Karpas-422 (cell line): ENCODE measurements around the gene YAP1. TPM values are rescaled to one million over a fixed set of nuclear protein-coding genes. Genes with fewer than 3 reads are reported as not detected.

Experiments
- DNase-seq: peaks from one replicate; pipeline ENCODE4 v3.0.0-alpha.2; 2015
- H2AFZ ChIP-seq: fragments of 200-600 bp; sonication (generic); 2 replicates; pipeline ENCODE4 v1.6.1; 2014; ENCODE audit warnings: antibody characterized with exemption, low read length, mixed read lengths
- H3K27ac ChIP-seq: fragments of 200-600 bp; sonication (generic); 2 replicates; pipeline ENCODE4 v1.5.1; 2014; ENCODE audit warnings: mild to moderate bottlenecking, low read length, moderate library complexity
- H3K27me3 ChIP-seq: fragments of 200-600 bp; sonication (generic); 2 replicates; pipeline ENCODE4 v1.6.1; 2014; ENCODE audit warnings: low read length, mixed read lengths
- H3K36me3 ChIP-seq: fragments of 200-600 bp; sonication (generic); 2 replicates; pipeline ENCODE4 v1.6.1; 2014; ENCODE audit warnings: low read length, mixed read lengths; ENCODE audit not compliant: insufficient read depth
- H3K4me1 ChIP-seq: fragments of 200-600 bp; sonication (generic); 2 replicates; pipeline ENCODE4 v1.6.1; 2014; ENCODE audit warnings: mild to moderate bottlenecking, low read length, mixed read lengths
- H3K4me2 ChIP-seq: fragments of 200-600 bp; sonication (generic); 2 replicates; pipeline ENCODE4 v1.6.1; 2014; ENCODE audit warnings: low read length, low read depth, mild to moderate bottlenecking; ENCODE audit not compliant: poor library complexity, severe bottlenecking
- H3K4me3 ChIP-seq: fragments of 200-600 bp; sonication (generic); 2 replicates; pipeline ENCODE4 v1.5.1; 2014; ENCODE audit warnings: mild to moderate bottlenecking, antibody characterized with exemption, low read length, mixed read lengths
- H3K79me2 ChIP-seq: fragments of 200-600 bp; sonication (generic); 2 replicates; pipeline ENCODE4 v1.6.1; 2014; ENCODE audit warnings: mild to moderate bottlenecking, low read length, mixed read lengths
- H3K9ac ChIP-seq: fragments of 200-600 bp; sonication (generic); 2 replicates; pipeline ENCODE4 v1.6.0; 2014; ENCODE audit warnings: low read length
- H3K9me2 ChIP-seq: fragments of 200-600 bp; sonication (generic), shearing (Covaris generic); replicated peaks from 2 replicates; pipeline ENCODE4 v1.6.0; 2014; ENCODE audit warnings: mild to moderate bottlenecking, low read length, moderate library complexity; ENCODE audit not compliant: insufficient read depth
- H3K9me3 ChIP-seq: fragments of 300-700, 200-600 bp; sonication (generic); 2 replicates; pipeline ENCODE4 v1.6.1; 2014; ENCODE audit warnings: low read length, mixed read lengths
- H4K20me1 ChIP-seq: fragments of 200-600 bp; sonication (generic); 2 replicates; pipeline ENCODE4 v1.6.1; 2014; ENCODE audit warnings: mild to moderate bottlenecking, antibody characterized with exemption, low read length, low read depth; ENCODE audit not compliant: insufficient read depth
- total RNA-seq: library from RNA; depleted of rRNA; stranded (reverse); fragments of >200 nt; shearing (Covaris generic); gene quantifications from 2 replicates; pipeline ENCODE4 v1.2.3, GENCODE V29; 2014; ENCODE audit warnings: low replicate concordance

The YAP1 gene
- total RNA-seq, 1 experiment from 2014 or later, result not detected

- Histone ChIP-seq H3K27me3 (no peaks in the 10 kb centered on the region; the same call in 1 of the 2 replicates), H3K4me1 (no peaks in the 10 kb centered on the region), H3K9me3 (no peaks in the 10 kb centered on the region), H3K79me2 (no peaks in the 10 kb centered on the region), H3K36me3 (no peaks in the 10 kb centered on the region), H4K20me1 (no peaks in the 10 kb centered on the region), H3K9me2 (no peaks in the 10 kb centered on the region), H2AFZ (no peak overlapping the region), H3K9ac (no peak overlapping the region), H3K27ac (no peak overlapping the region), H3K4me2 (no peak overlapping the region), H3K4me3 (no peak overlapping the region)
- DNase-seq, result no peak
Observed at GRCh38 chr11:102201776-102202175, 91.5 kb downstream of the YAP1 start.

GRCh38 chr11:102202972-102203371 is 92.7 kb downstream of the YAP1 start:
- Histone ChIP-seq H4K20me1 (no peaks in the 10 kb centered on the region), H3K4me3 (no peak overlapping the region), H3K27ac (no peak overlapping the region), H2AFZ (no peak overlapping the region), H3K9ac (no peak overlapping the region), H3K79me2 (no peaks in the 10 kb centered on the region), H3K27me3 (no peaks in the 10 kb centered on the region; the same call in 1 of the 2 replicates), H3K4me2 (no peak overlapping the region), H3K9me3 (no peaks in the 10 kb centered on the region), H3K36me3 (no peaks in the 10 kb centered on the region), H3K4me1 (no peaks in the 10 kb centered on the region), H3K9me2 (no peaks in the 10 kb centered on the region)
- no peak for DNase-seq

GRCh38 chr11:102204174-102204573 is 93.9 kb downstream of the YAP1 start:
- Histone ChIP-seq H2AFZ (no peak overlapping the region), H4K20me1 (no peaks in the 10 kb centered on the region), H3K27me3 (no peaks in the 10 kb centered on the region; the same call in 1 of the 2 replicates), H3K4me2 (no peak overlapping the region), H3K9ac (no peak overlapping the region), H3K4me3 (no peak overlapping the region), H3K79me2 (no peaks in the 10 kb centered on the region), H3K9me3 (no peaks in the 10 kb centered on the region), H3K27ac (no peak overlapping the region), H3K36me3 (no peaks in the 10 kb centered on the region), H3K9me2 (no peaks in the 10 kb centered on the region), H3K4me1 (no peaks in the 10 kb centered on the region)
- DNase-seq, result no peak

DNA sequence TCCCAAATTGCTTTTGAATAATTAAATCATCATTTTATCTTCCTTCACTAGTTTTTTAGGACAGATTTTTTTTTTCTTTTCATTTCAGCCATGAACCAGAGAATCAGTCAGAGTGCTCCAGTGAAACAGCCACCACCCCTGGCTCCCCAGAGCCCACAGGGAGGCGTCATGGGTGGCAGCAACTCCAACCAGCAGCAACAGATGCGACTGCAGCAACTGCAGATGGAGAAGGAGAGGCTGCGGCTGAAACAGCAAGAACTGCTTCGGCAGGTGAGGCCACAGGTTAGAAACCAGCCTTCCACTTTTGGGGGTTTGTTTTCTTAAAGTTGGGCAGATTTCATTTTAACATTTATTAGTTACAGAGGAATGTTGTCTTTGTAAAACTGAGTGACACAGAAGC is 95.6 kb downstream of the YAP1 start:
- Histone ChIP-seq H3K9me3 (no peaks in the 10 kb centered on the region), H3K27me3 (no peaks in the 10 kb centered on the region; the same call in 1 of the 2 replicates), H3K79me2 (no peaks in the 10 kb centered on the region), H3K27ac (no peak overlapping the region), H4K20me1 (no peaks in the 10 kb centered on the region), H3K4me3 (no peak overlapping the region), H3K9me2 (no peaks in the 10 kb centered on the region), H3K4me1 (no peaks in the 10 kb centered on the region), H2AFZ (no peak overlapping the region), H3K36me3 (no peaks in the 10 kb centered on the region), H3K4me2 (no peak overlapping the region), H3K9ac (no peak overlapping the region)
- DNase-seq, result no peak

DNA sequence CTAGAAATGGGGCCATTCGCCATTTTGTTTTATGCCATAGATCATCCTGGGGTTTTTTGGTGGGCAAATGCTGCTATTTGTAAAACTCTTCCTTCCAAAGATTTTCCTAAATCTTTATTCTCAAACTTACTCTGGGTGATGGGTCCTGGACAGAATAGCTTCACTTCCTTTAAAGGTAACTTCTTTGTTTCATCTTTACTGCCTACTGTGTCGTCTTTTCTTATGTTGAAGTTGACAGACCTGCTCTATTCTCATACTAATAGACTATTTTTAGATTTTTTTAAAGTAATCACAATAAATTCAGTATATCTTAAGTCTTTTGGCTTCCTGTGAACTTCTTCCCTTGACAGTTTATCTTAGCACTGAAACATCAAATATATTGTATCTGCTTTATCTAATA is 98.6 kb downstream of the YAP1 start:
- H3K4me2 ChIP-seq, result no peak overlapping the region
- no peaks in the 10 kb centered on the region; the same call in 1 of the 2 replicates for H3K27me3 ChIP-seq
- DNase-seq, result no peak
- no peaks in the 10 kb centered on the region for H4K20me1 ChIP-seq
- H2AFZ ChIP-seq, result no peak overlapping the region
- no peaks in the 10 kb centered on the region for H3K9me2 ChIP-seq
- no peaks in the 10 kb centered on the region for H3K9me3 ChIP-seq
- no peaks in the 10 kb centered on the region for H3K79me2 ChIP-seq
- no peaks in the 10 kb centered on the region for H3K4me1 ChIP-seq
- no peaks in the 10 kb centered on the region for H3K36me3 ChIP-seq
- H3K4me3 ChIP-seq, result no peak overlapping the region
- H3K9ac ChIP-seq, result no peak overlapping the region
- H3K27ac ChIP-seq, result no peak overlapping the region

DNA sequence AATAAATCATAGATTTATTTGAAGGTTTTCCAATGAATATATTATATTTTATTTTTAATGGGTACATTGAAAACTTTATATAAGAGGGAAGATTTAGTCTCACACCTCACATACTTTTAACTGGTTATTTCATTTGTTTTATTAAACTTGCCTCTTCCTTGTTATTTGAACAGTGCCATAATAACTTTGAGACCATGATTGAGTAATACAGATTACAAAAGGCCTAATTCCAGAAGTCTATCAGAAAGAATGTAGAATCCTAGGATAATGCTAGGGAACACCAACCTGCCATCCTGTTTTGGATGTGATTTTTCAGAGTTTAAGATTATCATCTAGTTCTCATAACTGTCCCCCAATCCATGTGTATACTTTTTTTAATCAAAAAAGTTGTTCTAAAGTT is 104.4 kb downstream of the YAP1 start:
- Histone ChIP-seq H3K4me3 (no peak overlapping the region), H3K36me3 (no peaks in the 10 kb centered on the region), H2AFZ (no peak overlapping the region), H3K27me3 (no peaks in the 10 kb centered on the region), H3K4me1 (no peaks in the 10 kb centered on the region), H3K79me2 (no peaks in the 10 kb centered on the region), H3K9me3 (no peaks in the 10 kb centered on the region), H3K4me2 (no peak overlapping the region), H3K9me2 (no peaks in the 10 kb centered on the region), H3K9ac (no peak overlapping the region), H4K20me1 (no peaks in the 10 kb centered on the region), H3K27ac (no peak overlapping the region)
- no peak for DNase-seq

DNA sequence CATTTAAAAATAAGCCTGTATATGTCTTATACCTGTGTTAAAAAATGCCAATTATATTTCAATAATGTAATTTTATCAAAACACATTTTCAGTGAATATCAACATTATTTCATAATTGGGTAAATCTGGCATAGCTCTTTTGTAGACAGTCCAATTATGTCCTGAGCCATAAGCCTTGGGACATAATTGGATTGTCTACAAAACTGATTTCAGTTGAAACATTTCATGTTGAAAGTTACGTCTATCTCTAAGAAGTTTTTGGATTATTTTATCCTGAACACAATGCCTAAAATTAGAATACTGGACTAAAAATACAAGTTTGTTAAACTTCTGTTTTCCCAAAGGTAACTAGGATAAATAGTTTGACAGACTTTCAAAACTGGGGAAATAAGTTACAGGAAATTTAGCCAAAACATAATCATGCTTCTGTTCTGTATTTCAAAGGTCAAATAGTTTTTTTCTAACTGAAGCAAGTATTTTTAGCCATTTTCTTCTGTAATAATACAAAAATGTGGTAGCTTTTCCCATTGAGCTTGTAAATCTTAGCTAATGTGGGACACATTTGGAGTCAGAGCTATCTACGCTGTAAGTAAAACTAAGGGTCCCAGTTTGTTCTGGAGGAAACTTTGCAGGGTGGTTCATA is 106.3 kb downstream of the YAP1 start:
- no peaks in the 10 kb centered on the region for H3K9me2 ChIP-seq
- H2AFZ ChIP-seq, result no peak overlapping the region
- H3K27ac ChIP-seq, result no peak overlapping the region
- H3K36me3 ChIP-seq, result no peaks in the 10 kb centered on the region
- no peak overlapping the region for H3K9ac ChIP-seq
- H3K4me1 ChIP-seq, result no peaks in the 10 kb centered on the region
- no peak overlapping the region for H3K4me2 ChIP-seq
- DNase-seq, result no peak
- H3K27me3 ChIP-seq, result no peaks in the 10 kb centered on the region
- H3K4me3 ChIP-seq, result no peak overlapping the region
- H3K9me3 ChIP-seq, result no peaks in the 10 kb centered on the region
- no peaks in the 10 kb centered on the region for H4K20me1 ChIP-seq
- H3K79me2 ChIP-seq, result no peaks in the 10 kb centered on the region

GRCh38 chr11:102220728-102221467 is 110.7 kb downstream of the YAP1 start:
- no peaks in the 10 kb centered on the region for H3K4me1 ChIP-seq
- no peak overlapping the region for H3K27ac ChIP-seq
- H3K9me3 ChIP-seq, result no peaks in the 10 kb centered on the region
- no peak overlapping the region for H3K9ac ChIP-seq
- H4K20me1 ChIP-seq, result no peaks in the 10 kb centered on the region
- H3K4me3 ChIP-seq, result no peak overlapping the region
- H3K27me3 ChIP-seq, result no peaks in the 10 kb centered on the region
- no peaks in the 10 kb centered on the region for H3K36me3 ChIP-seq
- DNase-seq, result no peak
- H3K9me2 ChIP-seq, result no peaks in the 10 kb centered on the region
- no peak overlapping the region for H3K4me2 ChIP-seq
- H3K79me2 ChIP-seq, result no peaks in the 10 kb centered on the region
- no peak overlapping the region for H2AFZ ChIP-seq
